GM19238 (cell line): ENCODE data around the gene FAM229B.

Source experiments
- DNase-seq: peaks from one replicate; pipeline ENCODE4 v3.0.0; 2011; ENCODE audit warnings: low spot score; ENCODE audit not compliant: insufficient read length

The FAM229B gene

GRCh38 chr6:112141707-112142106 lies 54.3 kb downstream of the FAM229B start:
- DNase-seq: no peak

GRCh38 chr6:112144145-112144926 lies 56.9 kb downstream of the FAM229B start:
- DNase-seq: no peak

- DNase-seq: no peak
These were observed 57.7 kb downstream of the FAM229B start for GRCh38 chr6:112145080-112145573.

- DNase-seq: no peak
These were observed 60.7 kb downstream of the FAM229B start for GRCh38 chr6:112148103-112148502.

- no peak for DNase-seq
These were observed 61.8 kb downstream of the FAM229B start for GRCh38 chr6:112149236-112149635.

- DNase-seq: no peak
These were observed 62.4 kb downstream of the FAM229B start for GRCh38 chr6:112149719-112150263.

GRCh38 chr6:112150363-112150762 lies 63.0 kb downstream of the FAM229B start:
- DNase-seq: no peak
